HEK293 (cell line): ENCODE data around the gene MRC2.
"Not testable (repeated sequence)": the region's sequence is repeated elsewhere in the genome, so short reads cannot be mapped to it uniquely, and the experiment has no call there.

Experiments used
- CTCF ChIA-PET: fragments of 350-600 bp; formaldehyde crosslinking; extraction: SDS; loops from one replicate; lab custom pipeline; 2021; ENCODE audit warnings: antibody characterized with exemption; lab: Yijun Ruan, JAX
- POLR2A ChIA-PET: fragments of 300-600 bp; formaldehyde crosslinking; extraction: SDS; loops from one replicate; lab custom pipeline; 2020; ENCODE audit warnings: antibody characterized with exemption, inconsistent platforms; lab: Yijun Ruan, JAX
- H3K27ac ChIP-seq: fragments of 200-500 bp; sonication (Bioruptor generic); 2 replicates; pipeline ENCODE4 v1.5.1; 2014; ENCODE audit warnings: low read depth, low read length, control low read depth, inconsistent platforms; ENCODE audit errors: extremely low read depth
- H3K36me3 ChIP-seq, 2 experiments: fragments of 200-500 bp in 1 of 2; sonication (Bioruptor generic) in 1 of 2; 1 replicate in 1 of 2; 2 replicates in 1 of 2; pipeline ENCODE4 v1.5.1; 2014 to 2017; ENCODE audit warnings: inconsistent platforms in 2 of 2, low read length in 2 of 2; ENCODE audit not compliant: control insufficient read depth in 2 of 2, insufficient read depth in 1 of 2
- H3K4me1 ChIP-seq: fragments of 200-500 bp; sonication (Bioruptor generic); 2 replicates; pipeline ENCODE4 v1.5.1; 2014; ENCODE audit warnings: mild to moderate bottlenecking, low read length, inconsistent platforms; ENCODE audit not compliant: control insufficient read depth, insufficient read depth
- H3K4me3 ChIP-seq: 2 replicates; pipeline ENCODE4 v1.5.1; 2011; ENCODE audit warnings: low read depth, mild to moderate bottlenecking, control low read depth, low read length, moderate library complexity
- H3K9me3 ChIP-seq: fragments of 200-500 bp; sonication (Bioruptor generic); 2 replicates; pipeline ENCODE4 v1.5.1; 2014; ENCODE audit warnings: low read depth, low read length, inconsistent platforms; ENCODE audit not compliant: control insufficient read depth, insufficient read depth
- CTCF ChIP-seq: fragments of 450-650 bp; formaldehyde crosslinking; IDR thresholded peaks from 2 replicates; pipeline ENCODE4 v1.5.1; 2016; ENCODE audit warnings: missing biosample characterization, missing genetic modification characterization
- GLIS1 ChIP-seq: fragments of 450-650 bp; formaldehyde crosslinking; IDR thresholded peaks from 2 replicates; pipeline ENCODE4 v1.5.1; 2016; ENCODE audit warnings: missing biosample characterization, missing genetic modification characterization
- PRDM6 ChIP-seq: fragments of 450-650 bp; formaldehyde crosslinking; IDR thresholded peaks from 2 replicates; pipeline ENCODE4 v1.5.1; 2017; ENCODE audit warnings: missing biosample characterization, missing genetic modification characterization
- SCRT2 ChIP-seq: fragments of 450-650 bp; formaldehyde crosslinking; IDR thresholded peaks from 2 replicates; pipeline ENCODE4 v1.5.1; 2016; ENCODE audit warnings: missing biosample characterization, missing genetic modification characterization
- SP3 ChIP-seq: fragments of 450-650 bp; formaldehyde crosslinking; IDR thresholded peaks from 2 replicates; pipeline ENCODE4 v1.5.1; 2016; ENCODE audit warnings: missing biosample characterization, missing genetic modification characterization
- WT1 ChIP-seq: fragments of 450-650 bp; formaldehyde crosslinking; IDR thresholded peaks from 2 replicates; pipeline ENCODE4 v1.5.1; 2016; ENCODE audit warnings: missing biosample characterization, missing genetic modification characterization
- ZBTB8A ChIP-seq: fragments of 450-650 bp; formaldehyde crosslinking; IDR thresholded peaks from 2 replicates; pipeline ENCODE4 v1.5.1; 2016; ENCODE audit warnings: missing biosample characterization, missing genetic modification characterization
- ZFP3 ChIP-seq: fragments of 450-650 bp; formaldehyde crosslinking; IDR thresholded peaks from 2 replicates; pipeline ENCODE4 v1.5.1; 2016; ENCODE audit warnings: low read depth, missing biosample characterization, missing genetic modification characterization
- ZIC2 ChIP-seq: fragments of 450-650 bp; formaldehyde crosslinking; IDR thresholded peaks from 2 replicates; pipeline ENCODE4 v1.5.1; 2016; ENCODE audit warnings: missing biosample characterization, missing genetic modification characterization
- ZNF175 ChIP-seq: fragments of 450-650 bp; formaldehyde crosslinking; IDR thresholded peaks from 2 replicates; pipeline ENCODE4 v1.5.1; 2016; ENCODE audit warnings: missing biosample characterization, missing genetic modification characterization
- ZNF2 ChIP-seq: fragments of 450-650 bp; formaldehyde crosslinking; IDR thresholded peaks from 2 replicates; pipeline ENCODE4 v1.5.1; 2016; ENCODE audit warnings: missing biosample characterization, missing genetic modification characterization
- ZNF274 ChIP-seq, 2 experiments: fragments of 200-500 bp in 1 of 2; fragments of 450-650 bp in 1 of 2; sonication (Bioruptor generic) in 1 of 2; formaldehyde crosslinking in 1 of 2; IDR thresholded peaks; 2 replicates each; pipeline versions ENCODE4 v1.5.1 to v1.6.1; 2014 to 2016; ENCODE audit warnings: borderline replicate concordance in 1 of 2, inconsistent platforms in 1 of 2, low read length in 1 of 2, missing biosample characterization in 1 of 2, missing genetic modification characterization in 1 of 2
- ZNF324 ChIP-seq: fragments of 450-650 bp; formaldehyde crosslinking; IDR thresholded peaks from 2 replicates; pipeline ENCODE4 v1.5.1; 2016; ENCODE audit warnings: missing biosample characterization, missing genetic modification characterization
- ZNF354C ChIP-seq: fragments of 450-650 bp; formaldehyde crosslinking; IDR thresholded peaks from 2 replicates; pipeline ENCODE4 v1.5.1; 2016; ENCODE audit warnings: missing biosample characterization, missing genetic modification characterization, low read depth, borderline replicate concordance
- ZNF473 ChIP-seq: fragments of 450-650 bp; formaldehyde crosslinking; IDR thresholded peaks from 2 replicates; pipeline ENCODE4 v1.5.1; 2017; ENCODE audit warnings: missing biosample characterization, missing genetic modification characterization
- ZNF560 ChIP-seq: fragments of 450-650 bp; formaldehyde crosslinking; IDR thresholded peaks from 2 replicates; pipeline ENCODE4 v1.5.1; 2017; ENCODE audit warnings: missing biosample characterization, missing genetic modification characterization, borderline replicate concordance
- ZNF654 ChIP-seq: fragments of 450-650 bp; formaldehyde crosslinking; IDR thresholded peaks from 2 replicates; pipeline ENCODE4 v1.5.1; 2016; ENCODE audit warnings: low read depth, missing biosample characterization, missing genetic modification characterization
- ZSCAN30 ChIP-seq: fragments of 450-650 bp; IDR thresholded peaks from 2 replicates; pipeline ENCODE4 v1.5.1; 2018; ENCODE audit warnings: missing biosample characterization, mild to moderate bottlenecking, missing genetic modification characterization, moderate library complexity
- TF ChIP-seq, protein P1 (sequence below): fragments of 450-650 bp; formaldehyde crosslinking; IDR thresholded peaks from 2 replicates; pipeline ENCODE4 v1.5.0; 2017; ENCODE audit warnings: missing biosample characterization, missing genetic modification characterization, borderline replicate concordance

MRC2 gene

GRCh38 chr17:62693616-62694409 is 66.3 kb downstream of the MRC2 start:
- H3K4me3 ChIP-seq = no peak overlapping the region
- ChIA-PET POLR2A (no interaction called here), CTCF (interaction anchor here (0.6 to 2.8 kb wide), 7 partner anchors 22 to 713 kb away, joined by 3 to 9 read pairs (median 3); no protein-coding TSS in a partner anchor)
- no peak overlapping the region for H3K27ac ChIP-seq
- no peaks in the 10 kb centered on the region for H3K4me1 ChIP-seq
- peaks cover 0 to 21% of the 10 kb centered on the region in 2 experiments; a peak in 1 of 3 replicates for H3K36me3 ChIP-seq
- TF ChIP-seq ZNF560 = no peak
- no peak for TF ChIP-seq PRDM6 (tag by site-specific recombination)
- TF ChIP-seq SCRT2 (tag by site-specific recombination) = 0 out of 2 replicates have a peak, but pooled peaks have one; percentile 15
- no peak for TF ChIP-seq CTCF (tag by site-specific recombination)
- TF ChIP-seq ZNF324 (tag by site-specific recombination) = no peak
- no peak for TF ChIP-seq ZNF354C
- TF ChIP-seq ZSCAN30 (tag by site-specific recombination) = no peak
- H3K9me3 ChIP-seq = no peaks in the 10 kb centered on the region

- TF ChIP-seq ZIC2 (tag by site-specific recombination) = peak; percentile 84
- peak; percentile 38; the same call in 1 of the 2 replicates for TF ChIP-seq GLIS1 (tag by site-specific recombination)
- H3K4me1 ChIP-seq, H3K9me3 ChIP-seq, POLR2A ChIA-PET, H3K4me3 ChIP-seq, H3K27ac ChIP-seq: not testable (repeated sequence)
- H3K36me3 ChIP-seq = peaks cover 0 to 16% of the 10 kb centered on the region in 2 experiments; a peak in 1 of 3 replicates
- CTCF ChIA-PET = interaction anchor here (2.8 kb wide), 1 partner anchor 712 kb away, joined by 9 read pairs; no protein-coding TSS in a partner anchor
Measured at GRCh38 chr17:62695093-62695738, 67.7 kb downstream of the MRC2 start.

DNA sequence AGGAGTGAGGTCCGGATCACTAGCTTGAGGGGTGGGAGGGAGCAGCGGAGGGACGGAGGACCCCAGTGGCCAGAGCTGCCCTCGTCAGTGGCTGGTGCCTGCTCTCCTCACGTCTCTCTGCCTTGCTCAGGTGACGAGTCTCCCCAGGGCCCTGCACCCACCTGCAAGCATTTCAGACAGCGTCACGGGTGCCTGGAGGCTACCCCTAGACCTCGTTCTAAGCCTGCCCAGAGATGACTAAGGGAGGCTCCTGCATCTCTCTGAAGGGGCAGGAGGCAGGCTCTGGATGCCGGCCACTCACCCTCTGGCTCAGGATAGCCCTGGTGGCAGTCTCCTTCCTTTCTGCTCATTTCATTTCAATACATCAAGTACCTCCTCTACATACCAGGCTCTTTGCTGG is 68.8 kb downstream of the MRC2 start:
- ChIA-PET POLR2A (no interaction called here), CTCF (no interaction called here)
- TF ChIP-seq GLIS1 (tag by site-specific recombination) = no peak
- TF ChIP-seq ZNF560 = no peak
- TF ChIP-seq ZFP3 = no peak
- TF ChIP-seq, protein P1, sequence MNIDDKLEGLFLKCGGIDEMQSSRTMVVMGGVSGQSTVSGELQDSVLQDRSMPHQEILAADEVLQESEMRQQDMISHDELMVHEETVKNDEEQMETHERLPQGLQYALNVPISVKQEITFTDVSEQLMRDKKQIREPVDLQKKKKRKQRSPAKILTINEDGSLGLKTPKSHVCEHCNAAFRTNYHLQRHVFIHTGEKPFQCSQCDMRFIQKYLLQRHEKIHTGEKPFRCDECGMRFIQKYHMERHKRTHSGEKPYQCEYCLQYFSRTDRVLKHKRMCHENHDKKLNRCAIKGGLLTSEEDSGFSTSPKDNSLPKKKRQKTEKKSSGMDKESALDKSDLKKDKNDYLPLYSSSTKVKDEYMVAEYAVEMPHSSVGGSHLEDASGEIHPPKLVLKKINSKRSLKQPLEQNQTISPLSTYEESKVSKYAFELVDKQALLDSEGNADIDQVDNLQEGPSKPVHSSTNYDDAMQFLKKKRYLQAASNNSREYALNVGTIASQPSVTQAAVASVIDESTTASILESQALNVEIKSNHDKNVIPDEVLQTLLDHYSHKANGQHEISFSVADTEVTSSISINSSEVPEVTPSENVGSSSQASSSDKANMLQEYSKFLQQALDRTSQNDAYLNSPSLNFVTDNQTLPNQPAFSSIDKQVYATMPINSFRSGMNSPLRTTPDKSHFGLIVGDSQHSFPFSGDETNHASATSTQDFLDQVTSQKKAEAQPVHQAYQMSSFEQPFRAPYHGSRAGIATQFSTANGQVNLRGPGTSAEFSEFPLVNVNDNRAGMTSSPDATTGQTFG (tag by site-specific recombination) = no peak
- TF ChIP-seq ZNF473 (tag by site-specific recombination) = no peak
- no peak for TF ChIP-seq WT1
- no peak for TF ChIP-seq ZNF2 (tag by site-specific recombination)
- TF ChIP-seq SP3 (tag by site-specific recombination) = no peak
- no peak for TF ChIP-seq ZBTB8A
- no peak for TF ChIP-seq ZNF175
- TF ChIP-seq ZNF274 (IDR thresholded peaks at IDR 0.05; ENCODE audit: low read length) = no peak
- TF ChIP-seq ZNF274 (tag by site-specific recombination; IDR thresholded peaks at IDR 0.05; ENCODE audit: borderline replicate concordance) = no peak
- no peak for TF ChIP-seq ZNF654 (tag by site-specific recombination)
- Histone ChIP-seq H3K4me1 (no peaks in the 10 kb centered on the region), H3K27ac (no peak overlapping the region), H3K36me3 (peaks cover 0 to 5% of the 10 kb centered on the region in 2 experiments; a peak in 1 of 3 replicates), H3K9me3 (no peaks in the 10 kb centered on the region), H3K4me3 (no peak overlapping the region)
